Lung (tissue), 12 donors: ENCODE results near the gene CD7. TPM values are rescaled to one million over a fixed set of nuclear protein-coding genes. Genes with fewer than 3 reads are reported as not detected.
A peak's percentile ranks its signal among the peaks of the same experiment; 100 is the strongest.

Source experiments
- ATAC-seq: fragments of 200-7000 bp; cut with Tn5 transposase; one replicate; pipeline ENCODE4 v1.9.1; 2020; ENCODE audit warnings: moderate number of reproducible peaks; ENCODE audit not compliant: insufficient read depth, low FRiP score
- DNase-seq, 3 donors: peaks; one replicate each; pipeline ENCODE4 v3.0.0-alpha.2; 2013 to 2017
- H3K27ac ChIP-seq, 2 donors: one replicate each; pipeline ENCODE4 v1.5.1; 2013; ENCODE audit warnings: mild to moderate bottlenecking in 2 of 2, moderate library complexity in 2 of 2, control low read depth in 1 of 2, inconsistent platforms in 1 of 2, low read depth in 1 of 2, low read length in 1 of 2
- H3K27me3 ChIP-seq, 3 donors: one replicate each; pipeline ENCODE4 v1.5.1; 2013; ENCODE audit warnings: low read length in 2 of 3; ENCODE audit not compliant: control insufficient read depth in 3 of 3, insufficient read depth in 3 of 3
- H3K36me3 ChIP-seq, 4 donors: one replicate each; pipeline ENCODE4 v1.5.1; 2013; ENCODE audit warnings: low read length in 4 of 4, mild to moderate bottlenecking in 1 of 4, moderate library complexity in 1 of 4; ENCODE audit not compliant: control insufficient read depth in 4 of 4, insufficient read depth in 4 of 4
- H3K4me1 ChIP-seq, 5 donors: one replicate each; pipeline ENCODE4 v1.5.1; 2013; ENCODE audit warnings: low read length in 5 of 5, mild to moderate bottlenecking in 2 of 5, moderate library complexity in 1 of 5; ENCODE audit not compliant: control insufficient read depth in 5 of 5, insufficient read depth in 5 of 5
- H3K4me3 ChIP-seq: one replicate; pipeline ENCODE4 v1.5.1; 2013; ENCODE audit warnings: mild to moderate bottlenecking, control low read depth, moderate library complexity
- H3K9ac ChIP-seq, 2 donors: one replicate each; pipeline ENCODE4 v1.5.1; 2013; ENCODE audit warnings: low read length in 2 of 2, control low read depth in 1 of 2; ENCODE audit not compliant: insufficient read depth in 1 of 2
- H3K9me3 ChIP-seq, 4 donors: one replicate each; pipeline ENCODE4 v1.5.1; 2013; ENCODE audit warnings: low read length in 3 of 4, mild to moderate bottlenecking in 1 of 4, moderate library complexity in 1 of 4; ENCODE audit not compliant: control insufficient read depth in 4 of 4, insufficient read depth in 3 of 4
- CTCF ChIP-seq: IDR thresholded peaks from 2 replicates; pipeline ENCODE4 v1.5.1; 2012; ENCODE audit warnings: mild to moderate bottlenecking; ENCODE audit errors: control extremely low read depth, extremely low read depth
- WGBS, 2 donors: extraction: QIAGEN DNeasy Blood & Tissue Kit; methylation state at CpG; one replicate each; pipeline ENCODE4 v1.1.7; 2013; 5-methylcytosine and 5-hydroxymethylcytosine counted together
- polyA plus RNA-seq, 2 donors: library from polyadenylated mRNA; stranded (reverse); fragments of 200-250 nt; gene quantifications; one replicate each; pipeline ENCODE4 v1.2.1, GENCODE V29; 2013
- total RNA-seq, 2 donors: library from RNA; depleted of rRNA in 1 of 2; stranded (reverse); fragments of >200 nt in 1 of 2; gene quantifications; one replicate each; pipeline ENCODE4 v1.2.1, GENCODE V29; 2014 to 2021
- donor health status: control.
- donor health status: control.
- donor health status: Bipolar disorder and iron deficiency.
- donor health status: healthy.
- donor health status: DM: yes; HTN: yes; CAD: no.

CD7 gene
- total and polyA plus RNA-seq, 4 donors = 2.3 to 10.7 (median 6.1) TPM

DNA sequence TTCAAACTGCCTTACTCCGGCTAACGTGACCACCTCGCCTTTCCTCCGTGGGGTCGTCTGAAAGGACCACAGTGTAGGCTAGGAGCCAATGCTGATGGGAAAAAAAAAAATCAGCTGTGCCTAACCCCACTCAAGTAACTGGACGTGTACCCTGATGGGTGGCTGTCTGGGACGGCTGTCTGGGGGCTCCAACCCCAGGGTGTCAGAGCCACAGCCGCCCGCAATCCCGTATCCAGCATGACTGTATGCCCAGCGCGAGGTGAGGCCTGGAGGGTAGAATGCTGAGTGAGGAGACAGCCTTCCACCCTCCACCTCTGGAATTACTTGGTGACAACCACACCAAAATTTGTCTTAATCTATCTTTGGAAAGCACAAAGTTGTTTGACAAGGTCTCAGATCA, 46.8 kb downstream of the CD7 start:
- DNase-seq (no peak), ATAC-seq (no peak)
- WGBS, 2 donors = 81 to 82% methylated on average over 12 of the region's 12 CpGs
- H3K27ac ChIP-seq = no peak overlapping the region
- no peak overlapping the region for H3K9ac ChIP-seq
- H3K4me1 ChIP-seq = peaks cover 6 to 44% (median 30%) of the 10 kb centered on the region in 5 donors
- H3K36me3 ChIP-seq = peaks cover 0 to 27% (median 25%) of the 10 kb centered on the region in 4 donors
- H3K4me3 ChIP-seq = no peak overlapping the region
- no peaks in the 10 kb centered on the region for H3K9me3 ChIP-seq
- no peaks in the 10 kb centered on the region for H3K27me3 ChIP-seq
- no peak for TF ChIP-seq CTCF

DNA sequence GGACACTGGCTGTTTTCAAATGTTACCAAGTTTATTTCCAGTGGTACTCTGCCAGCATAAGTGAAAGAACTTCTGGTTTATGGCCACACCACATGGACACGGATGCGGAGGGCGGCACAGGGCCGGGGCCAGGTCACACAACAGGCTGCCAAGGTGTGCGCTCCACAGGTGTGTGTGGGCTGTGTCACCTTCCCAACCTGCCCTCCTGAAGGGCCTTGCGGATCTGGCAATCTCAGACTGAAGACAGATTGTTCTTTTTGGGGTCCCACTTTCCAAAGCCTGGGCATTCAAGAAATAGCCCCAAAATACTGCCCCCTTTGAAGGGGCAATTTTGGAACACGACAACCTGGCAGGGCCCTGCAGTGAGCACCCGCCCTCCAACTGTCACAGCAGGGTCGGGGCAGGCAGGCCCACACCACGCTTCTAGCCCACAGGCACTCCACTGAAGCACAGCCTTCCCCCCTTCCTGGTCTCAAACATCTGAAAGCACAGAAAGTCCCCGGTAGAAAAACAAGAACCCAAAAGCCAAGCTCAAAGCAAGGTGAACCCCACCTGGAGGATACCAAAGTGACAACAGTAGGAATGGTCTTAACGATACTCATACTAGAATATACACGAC, 47.4 kb downstream of the CD7 start:
- H3K36me3 ChIP-seq = peaks cover 0 to 33% (median 29%) of the 10 kb centered on the region in 4 donors
- no peaks in the 10 kb centered on the region for H3K27me3 ChIP-seq
- WGBS, 2 donors = 70 to 84% methylated on average over 13 of the region's 13 CpGs
- H3K4me1 ChIP-seq = peaks cover 6 to 44% (median 30%) of the 10 kb centered on the region in 5 donors
- no peaks in the 10 kb centered on the region for H3K9me3 ChIP-seq
- H3K27ac ChIP-seq = peak overlapping the region in 1 of 2 donors; percentile 48
- no peak for TF ChIP-seq CTCF
- no peak overlapping the region for H3K9ac ChIP-seq
- DNase-seq = no peak
- ATAC-seq = no peak
- no peak overlapping the region for H3K4me3 ChIP-seq

GRCh38 chr17:82269138-82269881, 48.1 kb downstream of the CD7 start:
- peak overlapping the region in 1 of 2 donors; percentile 51 for H3K27ac ChIP-seq
- peaks cover 0 to 37% (median 30%) of the 10 kb centered on the region in 4 donors for H3K36me3 ChIP-seq
- DNase-seq = no peak
- H3K9me3 ChIP-seq = no peaks in the 10 kb centered on the region
- H3K4me3 ChIP-seq = no peak overlapping the region
- no peaks in the 10 kb centered on the region for H3K27me3 ChIP-seq
- H3K9ac ChIP-seq = no peak overlapping the region
- peaks cover 6 to 43% (median 29%) of the 10 kb centered on the region in 5 donors for H3K4me1 ChIP-seq
- WGBS, 2 donors = 66 to 74% methylated on average over 10 of the region's 10 CpGs
- no peak for TF ChIP-seq CTCF
- no peak for ATAC-seq
